GM13977 (cell line): ENCODE results near the gene TPRG1L.

Experiments used
- DNase-seq: peaks from one replicate; pipeline ENCODE4 v3.0.0; 2012; ENCODE audit warnings: low spot score
- CTCF ChIP-seq: IDR thresholded peaks from 2 replicates; pipeline ENCODE4 v1.5.1; 2012; ENCODE audit warnings: mild to moderate bottlenecking, control low read depth; ENCODE audit not compliant: insufficient read depth; ENCODE audit errors: extremely low read depth, missing control alignments
- in situ Hi-C: fragments of 300-500 bp; cut with MboI; formaldehyde crosslinking; loops from one replicate; pipeline ENCODE4 v1.12.0; 2022; ENCODE audit warnings: low sequenced_read_pairs, low pct_unique_long_range_greater_than_20kb, mixed read lengths, inconsistent platforms; ENCODE audit not compliant: unreplicated experiment

Gene TPRG1L

GRCh38 chr1:3586986-3587759, 37.6 kb upstream of the TPRG1L start:
- TF ChIP-seq CTCF, result no peak
- DNase-seq, result no peak
- in situ Hi-C loops, result no loop called here

GRCh38 chr1:3588395-3588794, 36.4 kb upstream of the TPRG1L start:
- DNase-seq, result no peak
- no peak for TF ChIP-seq CTCF
- in situ Hi-C loops, result no loop called here

GRCh38 chr1:3590139-3590763, 34.6 kb upstream of the TPRG1L start:
- in situ Hi-C loops, result no loop called here
- no peak for DNase-seq
- no peak for TF ChIP-seq CTCF

GRCh38 chr1:3590951-3591865, 33.6 kb upstream of the TPRG1L start:
- no peak for TF ChIP-seq CTCF
- in situ Hi-C loops, result no loop called here
- no peak for DNase-seq

GRCh38 chr1:3593334-3593733, 31.5 kb upstream of the TPRG1L start:
- in situ Hi-C loops, result no loop called here
- TF ChIP-seq CTCF, result no peak
- no peak for DNase-seq

- no peak for TF ChIP-seq CTCF
- in situ Hi-C loops, result no loop called here
- DNase-seq, result no peak
Measured at GRCh38 chr1:3593745-3594144, 31.1 kb upstream of the TPRG1L start.
